Transverse colon (tissue), 4 donors: ENCODE data around the gene RDH16. TPM values are rescaled to one million over a fixed set of nuclear protein-coding genes. Genes with fewer than 3 reads are reported as not detected.
A peak's percentile ranks its signal among the peaks of the same experiment; 100 is the strongest.

Experiments used
- DNase-seq: peaks from one replicate; pipeline ENCODE4 v3.0.0-alpha.2; 2019
- H3K27ac ChIP-seq, 4 donors: fragments of 200-600 bp; sonication (generic); 2 replicates each; pipeline ENCODE4 v1.5.1; 2016 to 2018; ENCODE audit warnings: inconsistent platforms in 4 of 4
- H3K27me3 ChIP-seq: fragments of 200-600 bp; sonication (generic); 2 replicates; pipeline ENCODE4 v1.5.1; 2017; ENCODE audit warnings: inconsistent platforms
- H3K36me3 ChIP-seq, 4 donors: fragments of 200-600 bp; sonication (generic); 2 replicates each; pipeline ENCODE4 v1.5.1; 2017 to 2019; ENCODE audit warnings: inconsistent platforms in 4 of 4
- H3K4me1 ChIP-seq, 4 donors: fragments of 200-600 bp; sonication (generic); 2 replicates each; pipeline ENCODE4 v1.5.1; 2017 to 2020; ENCODE audit warnings: inconsistent platforms in 4 of 4
- H3K4me3 ChIP-seq, 4 donors: fragments of 200-600 bp; sonication (generic); 1 replicate in 1 of 4; 2 replicates in 3 of 4; pipeline versions ENCODE4 v1.5.1 to v1.6.1; 2017 to 2019; ENCODE audit warnings: inconsistent platforms in 4 of 4
- H3K9me3 ChIP-seq, 2 donors: fragments of 200-600 bp; sonication (generic); 2 replicates each; pipeline ENCODE4 v1.5.1; 2017 to 2019; ENCODE audit warnings: inconsistent platforms in 2 of 2
- EP300 ChIP-seq: sonication (generic); formaldehyde crosslinking; IDR thresholded peaks from one replicate; pipeline ENCODE4 v1.6.1; 2017; ENCODE audit warnings: antibody characterized with exemption, low read depth
- POLR2A ChIP-seq: fragments of 450-650 bp; IDR thresholded peaks from one replicate; pipeline ENCODE4 v1.6.1; 2016; ENCODE audit warnings: antibody characterized with exemption, mild to moderate bottlenecking, moderate library complexity
- POLR2AphosphoS5 ChIP-seq, 3 donors: sonication (generic); formaldehyde crosslinking; IDR thresholded peaks; one replicate each; pipeline ENCODE4 v1.6.1; 2016; ENCODE audit warnings: antibody characterized with exemption in 3 of 3
- WGBS, 2 donors: methylation state at CpG; one replicate each; pipeline ENCODE4 v1.1.5; 2018; ENCODE audit warnings: low coverage in 1 of 2; 5-methylcytosine and 5-hydroxymethylcytosine counted together
- in situ Hi-C, 4 donors: fragments of 200-750 bp; cut with MboI; loops; one replicate each; pipeline versions ENCODE4 v1.15.0 to v1.15.1; 2017; ENCODE audit warnings: low sequenced_read_pairs in 3 of 4, low pct_ligation_motif_present in 1 of 4, low pct_unique_long_range_greater_than_20kb in 1 of 4
- intact Hi-C: fragments of 100-400 bp; cut with DNase I; formaldehyde crosslinking; loops from one replicate; pipeline ENCODE4 v1.15.1; 2023; ENCODE audit warnings: low total_unique reads
- total RNA-seq, 4 donors: library from RNA; depleted of rRNA; stranded (reverse); fragments of >200 nt; gene quantifications; one replicate each; pipeline ENCODE4 v1.1.0, GENCODE V29; 2016
- TF ChIP-seq, protein P1 (sequence below), 5 experiments: fragments of 200-600 bp in 3 of 5; fragments of 450-650 bp in 2 of 5; sonication (generic) in 3 of 5; IDR thresholded peaks; 1 replicate in 2 of 5; 2 replicates in 3 of 5; pipeline ENCODE4 v1.5.1; 2016 to 2017; ENCODE audit warnings: antibody characterized with exemption in 5 of 5, inconsistent platforms in 3 of 5, mild to moderate bottlenecking in 2 of 5, moderate library complexity in 1 of 5

RDH16 gene
- total RNA-seq, 4 donors from 2014 or later = 0.48 to 0.55 TPM; not detected in 2

DNA sequence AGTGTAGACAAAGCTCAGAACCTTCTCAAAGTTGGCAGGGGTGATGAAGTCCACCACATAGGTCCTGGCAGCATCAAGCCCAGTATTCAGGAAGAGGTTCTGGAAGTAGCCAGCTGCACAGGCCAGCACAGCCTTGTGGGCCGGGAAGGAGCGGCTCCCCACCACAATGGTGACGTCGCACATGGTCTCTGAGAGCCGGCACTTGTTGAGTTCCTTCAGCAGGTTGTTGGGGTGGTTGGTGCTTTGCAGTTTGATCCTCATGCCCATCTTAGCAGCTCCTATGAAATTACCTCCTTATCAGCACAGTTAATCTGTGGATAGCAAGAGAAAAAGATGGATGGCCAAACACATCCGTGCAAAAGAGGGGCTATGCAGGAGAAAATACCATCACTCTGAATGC is 47.2 kb upstream of the RDH16 start:
- peaks cover 14 to 46% (median 33%) of the 10 kb centered on the region in 4 donors for H3K4me1 ChIP-seq
- in situ Hi-C loops = loop anchor here in 2 of 4 donors (10.0 kb wide), 2 partner anchors 50 to 60 kb away; partner anchors contain the start of gene MYO1A (in 1 of the 2)
- H3K9me3 ChIP-seq = no peaks in the 10 kb centered on the region
- no peak overlapping the region for H3K4me3 ChIP-seq
- no peak overlapping the region for H3K27ac ChIP-seq
- H3K27me3 ChIP-seq = no peaks in the 10 kb centered on the region
- intact Hi-C loops = loop anchor here (10.0 kb wide), 1 partner anchor 180 kb away; no protein-coding TSS in a partner anchor
- no peak for DNase-seq
- TF ChIP-seq POLR2AphosphoS5 (IDR thresholded peaks at IDR 0.05) = no peak
- TF ChIP-seq EP300 = no peak
- TF ChIP-seq POLR2A = no peak
- TF ChIP-seq, protein P1, sequence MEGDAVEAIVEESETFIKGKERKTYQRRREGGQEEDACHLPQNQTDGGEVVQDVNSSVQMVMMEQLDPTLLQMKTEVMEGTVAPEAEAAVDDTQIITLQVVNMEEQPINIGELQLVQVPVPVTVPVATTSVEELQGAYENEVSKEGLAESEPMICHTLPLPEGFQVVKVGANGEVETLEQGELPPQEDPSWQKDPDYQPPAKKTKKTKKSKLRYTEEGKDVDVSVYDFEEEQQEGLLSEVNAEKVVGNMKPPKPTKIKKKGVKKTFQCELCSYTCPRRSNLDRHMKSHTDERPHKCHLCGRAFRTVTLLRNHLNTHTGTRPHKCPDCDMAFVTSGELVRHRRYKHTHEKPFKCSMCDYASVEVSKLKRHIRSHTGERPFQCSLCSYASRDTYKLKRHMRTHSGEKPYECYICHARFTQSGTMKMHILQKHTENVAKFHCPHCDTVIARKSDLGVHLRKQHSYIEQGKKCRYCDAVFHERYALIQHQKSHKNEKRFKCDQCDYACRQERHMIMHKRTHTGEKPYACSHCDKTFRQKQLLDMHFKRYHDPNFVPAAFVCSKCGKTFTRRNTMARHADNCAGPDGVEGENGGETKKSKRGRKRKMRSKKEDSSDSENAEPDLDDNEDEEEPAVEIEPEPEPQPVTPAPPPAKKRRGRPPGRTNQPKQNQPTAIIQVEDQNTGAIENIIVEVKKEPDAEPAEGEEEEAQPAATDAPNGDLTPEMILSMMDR (IDR thresholded peaks at IDR 0.05) = no peak
- H3K36me3 ChIP-seq = peaks cover 0 to 9% (median 4%) of the 10 kb centered on the region in 4 donors
- 50 to 90% methylated on average over 1 to 6 of the region's 6 CpGs for WGBS, 2 donors

- intact Hi-C loops = loop anchor here (10.0 kb wide), 1 partner anchor 181 kb away; no protein-coding TSS in a partner anchor
- H3K4me1 ChIP-seq = peaks cover 11 to 42% (median 29%) of the 10 kb centered on the region in 4 donors
- in situ Hi-C loops = loop anchor here in 2 of 4 donors (10.0 kb wide), 2 partner anchors 51 to 61 kb away; partner anchors contain the start of gene MYO1A (in 1 of the 2)
- H3K27me3 ChIP-seq = no peaks in the 10 kb centered on the region
- H3K9me3 ChIP-seq = no peaks in the 10 kb centered on the region
- 92% methylated on average over 13 of the region's 13 CpGs; no CpG with 5 or more reads in 1 of the 2 donors for WGBS, 2 donors
- DNase-seq = no peak
- no peak overlapping the region for H3K27ac ChIP-seq
- H3K4me3 ChIP-seq = no peak overlapping the region
- peaks cover 0 to 9% (median 4%) of the 10 kb centered on the region in 4 donors for H3K36me3 ChIP-seq
- TF ChIP-seq, protein P1 (IDR thresholded peaks at IDR 0.05) = no peak
- TF ChIP-seq POLR2AphosphoS5 (IDR thresholded peaks at IDR 0.05) (no peak), POLR2A (no peak), EP300 (no peak)
These were observed 46.0 kb upstream of the RDH16 start for GRCh38 chr12:57003395-57003794.

DNA sequence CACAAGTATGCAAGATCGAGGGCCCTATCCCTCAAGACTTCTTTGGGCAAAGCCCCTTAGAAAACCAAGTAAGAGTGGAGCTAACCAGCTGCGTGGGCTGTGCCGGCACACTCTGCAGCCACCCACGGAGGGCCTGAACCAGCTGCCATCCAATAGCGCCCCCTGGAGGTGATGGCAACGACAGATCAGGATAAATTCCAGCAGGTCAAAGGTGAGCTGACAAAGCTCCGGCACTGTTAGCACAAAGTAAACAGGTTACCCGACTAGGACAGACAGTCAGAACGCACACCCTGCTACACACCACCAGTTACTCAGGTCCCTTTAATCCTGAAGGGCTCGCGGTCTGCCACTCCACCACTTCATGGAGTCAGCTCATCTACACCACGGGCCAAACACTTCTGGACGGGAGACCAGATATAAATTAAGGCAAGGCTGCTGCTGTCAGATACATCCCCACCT is 44.1 kb upstream of the RDH16 start:
- peak; percentile 80 for DNase-seq
- H3K4me3 ChIP-seq = no peak overlapping the region
- H3K36me3 ChIP-seq = peaks cover 0 to 9% (median 4%) of the 10 kb centered on the region in 4 donors
- TF ChIP-seq POLR2AphosphoS5 (IDR thresholded peaks at IDR 0.05) (no peak), EP300 (no peak), POLR2A (no peak)
- TF ChIP-seq, protein P1 (IDR thresholded peaks at IDR 0.05) = peak; percentile 67 to 80 (median 71)
- H3K4me1 ChIP-seq = peaks cover 6 to 32% (median 20%) of the 10 kb centered on the region in 4 donors
- 17 to 25% methylated on average over 5 to 13 of the region's 13 CpGs for WGBS, 2 donors
- H3K27me3 ChIP-seq = no peaks in the 10 kb centered on the region
- in situ Hi-C loops = loop anchor here in 2 of 4 donors (10.0 kb wide), 2 partner anchors 53 to 63 kb away; partner anchors contain the start of gene MYO1A (in 1 of the 2)
- H3K9me3 ChIP-seq = no peaks in the 10 kb centered on the region
- intact Hi-C loops = loop anchor here (10.0 kb wide), 1 partner anchor 183 kb away; no protein-coding TSS in a partner anchor
- H3K27ac ChIP-seq = no peak overlapping the region

DNA sequence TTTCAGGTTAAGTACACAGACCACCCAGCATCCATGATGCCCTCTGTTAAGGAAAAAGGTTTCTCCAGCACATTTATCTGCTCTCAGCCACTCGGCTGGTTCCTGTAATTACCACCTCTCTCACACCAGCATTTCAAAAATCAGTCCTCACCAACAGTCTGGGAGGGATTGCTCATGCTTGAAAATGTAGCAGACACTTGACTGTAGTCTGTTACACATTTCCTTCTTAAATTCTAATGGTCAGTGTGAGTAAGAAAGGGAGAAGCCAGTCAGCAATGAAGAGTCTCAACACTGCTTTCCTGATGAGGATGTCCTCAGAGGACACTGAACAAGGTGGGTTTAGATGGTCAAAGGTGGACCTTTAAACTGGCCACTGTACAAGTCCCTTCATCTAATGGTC is 43.0 kb upstream of the RDH16 start:
- peaks cover 6 to 28% (median 15%) of the 10 kb centered on the region in 4 donors for H3K4me1 ChIP-seq
- no peak overlapping the region for H3K4me3 ChIP-seq
- H3K27ac ChIP-seq = no peak overlapping the region
- no peak for DNase-seq
- H3K9me3 ChIP-seq = no peaks in the 10 kb centered on the region
- intact Hi-C loops (loop anchor here (10.0 kb wide), 1 partner anchor 184 kb away; no protein-coding TSS in a partner anchor), in situ Hi-C loops (loop anchor here in 2 of 4 donors (10.0 kb wide), 2 partner anchors 54 to 64 kb away; partner anchors contain the start of gene MYO1A (in 1 of the 2))
- WGBS, 2 donors = 54 to 67% methylated on average over 1 of the region's 1 CpG
- peaks cover 0 to 9% (median 4%) of the 10 kb centered on the region in 4 donors for H3K36me3 ChIP-seq
- H3K27me3 ChIP-seq = no peaks in the 10 kb centered on the region
- no peak for TF ChIP-seq EP300
